K562 (cell line): ENCODE data around the gene ABHD17C. TPM values are rescaled to one million over a fixed set of nuclear protein-coding genes. Genes with fewer than 3 reads are reported as not detected.

Source experiments
- ATAC-seq: fragments of 200-7000 bp; cut with Tn5 transposase; 3 replicates; pipeline ENCODE4 v1.9.1; 2020; ENCODE audit warnings: moderate library complexity
- BruUV-seq: library from RNA; stranded (reverse); fragments of 400-500 nt; replicated peaks from 2 replicates; lab custom pipeline; 2021; lab: Mats Ljungman, UMichigan
- CTCF ChIA-PET: fragments of 300-600 bp; formaldehyde crosslinking; extraction: SDS; loops from one replicate; lab custom pipeline; 2021; ENCODE audit warnings: low intra/inter-chr PET ratio; lab: Yijun Ruan, JAX
- POLR2A ChIA-PET: fragments of 300-600, 350-650 bp; sonication (Branson Sonifier 250); formaldehyde crosslinking; extraction: SDS; loops from one replicate; lab custom pipeline; 2021; ENCODE audit warnings: antibody characterized with exemption, inconsistent platforms; lab: Yijun Ruan, JAX
- DNase-seq, 4 experiments: peaks; one replicate each; pipeline versions ENCODE4 v3.0.0 to v3.0.0-alpha.2; 2011 to 2018; ENCODE audit warnings: low spot score in 3 of 4, mixed read lengths in 3 of 4; ENCODE audit errors: extremely low read depth in 1 of 4
- FAIRE-seq: peaks from 2 replicates; lab custom pipeline; 2011; peaks lifted over from hg19 to GRCh38; lab: Jason Lieb, UNC
- H2AFZ ChIP-seq: 2 replicates; pipeline ENCODE4 v1.6.0; 2011; ENCODE audit warnings: low read depth, low read length, control low read depth, inconsistent platforms
- H3K27ac ChIP-seq: fragments of 200-600 bp; 3 replicates; pipeline ENCODE4 v1.8.0; 2011; ENCODE audit warnings: low read depth, mild to moderate bottlenecking, control low read depth, inconsistent platforms, low read length, moderate library complexity, mixed read lengths; ENCODE audit errors: extremely low read depth
- H3K27me3 ChIP-seq, 2 experiments: fragments of 300-600 bp in 1 of 2; 2 replicates in 1 of 2; 3 replicates in 1 of 2; pipeline versions ENCODE4 v1.6.0 to v1.8.0; 2011; ENCODE audit warnings: inconsistent platforms in 2 of 2, low read length in 2 of 2, mild to moderate bottlenecking in 1 of 2, mixed read lengths in 1 of 2, moderate library complexity in 1 of 2; ENCODE audit not compliant: control insufficient read depth in 2 of 2, insufficient read depth in 2 of 2
- H3K36me3 ChIP-seq: fragments of 300-600 bp; 3 replicates; pipeline ENCODE4 v1.8.0; 2011; ENCODE audit warnings: mild to moderate bottlenecking, low read length, inconsistent platforms; ENCODE audit not compliant: control insufficient read depth, insufficient read depth
- H3K4me1 ChIP-seq, 2 experiments: fragments of 200-600 bp in 1 of 2; replicated peaks in 1 of 2; 2 replicates in 1 of 2; 3 replicates in 1 of 2; pipeline versions ENCODE4 v1.5.1 to v1.8.0; 2011; ENCODE audit warnings: inconsistent platforms in 2 of 2, low read length in 2 of 2, mild to moderate bottlenecking in 1 of 2, mixed read lengths in 1 of 2, moderate library complexity in 1 of 2; ENCODE audit not compliant: control insufficient read depth in 2 of 2, insufficient read depth in 2 of 2
- H3K4me2 ChIP-seq: 2 replicates; pipeline ENCODE4 v1.6.1; 2011; ENCODE audit warnings: low read length, control low read depth, inconsistent platforms, mixed read lengths; ENCODE audit not compliant: insufficient read depth
- H3K4me3 ChIP-seq: fragments of 200-600 bp; sonication (generic), shearing (Covaris generic); 2 replicates; pipeline ENCODE4 v1.5.1; 2016; ENCODE audit warnings: control low read depth, inconsistent platforms
- H3K79me2 ChIP-seq: fragments of 200-600 bp; 3 replicates; pipeline ENCODE4 v1.8.0; 2011; ENCODE audit warnings: low read length, inconsistent platforms; ENCODE audit not compliant: control insufficient read depth, insufficient read depth
- H3K9ac ChIP-seq, 2 experiments: 2 replicates each; pipeline versions ENCODE4 v1.6.0 to v1.6.1; 2011; ENCODE audit warnings: low read depth in 2 of 2, low read length in 2 of 2, control low read depth in 1 of 2, inconsistent platforms in 1 of 2, mild to moderate bottlenecking in 1 of 2, mixed read lengths in 1 of 2; ENCODE audit not compliant: insufficient read depth in 1 of 2
- H3K9me1 ChIP-seq: one replicate; pipeline ENCODE4 v1.6.0; 2011; ENCODE audit warnings: inconsistent platforms, mild to moderate bottlenecking, low read length, moderate library complexity; ENCODE audit not compliant: control insufficient read depth, insufficient read depth
- H3K9me3 ChIP-seq: replicated peaks from 2 replicates; pipeline ENCODE4 v1.5.1; 2011; ENCODE audit warnings: low read depth, low read length, inconsistent platforms; ENCODE audit not compliant: control insufficient read depth, insufficient read depth
- H4K20me1 ChIP-seq: replicated peaks from 2 replicates; pipeline ENCODE4 v1.6.1; 2011; ENCODE audit warnings: low read length, inconsistent platforms, mixed read lengths; ENCODE audit not compliant: control insufficient read depth, insufficient read depth
- AFF4 ChIP-seq: sonication (generic); formaldehyde crosslinking; IDR thresholded peaks from 2 replicates; pipeline ENCODE4 v1.8.0; 2023; ENCODE audit warnings: mild to moderate bottlenecking, missing genetic modification reagents
- ASH1L ChIP-seq: fragments of 450-650 bp; IDR thresholded peaks from 2 replicates; pipeline ENCODE4 v1.6.1; 2018; ENCODE audit warnings: borderline replicate concordance, mild to moderate bottlenecking, low read depth; ENCODE audit not compliant: partially characterized antibody
- NR2F6 ChIP-seq: fragments of 450-650 bp; formaldehyde crosslinking; IDR thresholded peaks from 2 replicates; pipeline ENCODE4 v1.4.0; 2020; ENCODE audit warnings: mild to moderate bottlenecking
- PHF21A ChIP-seq: fragments of 450-650 bp; IDR thresholded peaks from 2 replicates; pipeline ENCODE4 v1.6.1; 2017; ENCODE audit warnings: low read depth, borderline replicate concordance
- REST ChIP-seq, 2 experiments: fragments of 450-650 bp; formaldehyde crosslinking in 1 of 2; IDR thresholded peaks; 2 replicates each; pipeline versions ENCODE4 v1.4.0 to v1.6.1; 2014 to 2020; ENCODE audit warnings: mild to moderate bottlenecking in 2 of 2, borderline replicate concordance in 1 of 2, low read depth in 1 of 2
- ZNF174 ChIP-seq: fragments of 250-450 bp; sonication (Bioruptor Pico); IDR thresholded peaks from 2 replicates; pipeline ENCODE4 v1.4.0; 2020; ENCODE audit warnings: mild to moderate bottlenecking
- WGBS: fragments of 100-300 bp; shearing (Covaris generic); methylation state at CpG from one replicate; pipeline ENCODE4 v1.1.6; 2016; ENCODE audit warnings: low coverage, mixed read lengths; ENCODE audit not compliant: insufficient coverage; ENCODE audit errors: missing lambda C conversion rate; 5-methylcytosine and 5-hydroxymethylcytosine counted together
- in situ Hi-C: fragments of 300-500 bp; cut with MboI; formaldehyde crosslinking; loops from 4 replicates; pipeline ENCODE4 v1.15.0; 2018; ENCODE audit warnings: inconsistent platforms, mixed read lengths
- intact Hi-C: fragments of 100-400 bp; cut with micrococcal nuclease; formaldehyde crosslinking; loops from 2 replicates; pipeline ENCODE4 v1.14.2; 2022
- polyA plus RNA-seq, 8 experiments: library from polyadenylated mRNA; depleted of rRNA in 4 of 8; stranded (reverse) in 5 of 8; unstranded in 3 of 8; fragments of >200 nt; fragmentation: Nextera tagmentation in 2 of 8; fragmentation: Illumina TruSeq in 1 of 8; extraction: Ambion mirVana in 2 of 8; extraction: Trizol in 1 of 8; gene quantifications; 2 replicates each; pipeline versions ENCODE4 v1.2.1 to v1.2.3, GENCODE V29; 2011 to 2014; ENCODE audit warnings: inconsistent platforms in 1 of 8, missing spikeins in 1 of 8
- total RNA-seq, 7 experiments: library from RNA; depleted of rRNA in 6 of 7; stranded (reverse); fragments of >200 nt in 6 of 7; fragmentation: Illumina TruSeq in 2 of 7; extraction: Trizol in 2 of 7; gene quantifications; 2 replicates each; pipeline versions ENCODE4 v1.2.1 to v1.2.3, GENCODE V29; 2011 to 2021; ENCODE audit warnings: low replicate concordance in 1 of 7
- TF ChIP-seq, protein P1 (sequence below): fragments of 250-450 bp; sonication (Bioruptor Pico); IDR thresholded peaks from 2 replicates; pipeline ENCODE4 v1.6.1; 2021; ENCODE audit warnings: mild to moderate bottlenecking

The ABHD17C gene
- total and polyA plus RNA-seq, 9 of the 15 experiments (the other 6 are each of a cell fraction or from before 2014, with no cell fraction given): 0.04 to 0.42 (median 0.19) TPM; not detected in 1

- Histone ChIP-seq H3K9me3 (no peaks in the 10 kb centered on the region), H2AFZ (no peak overlapping the region), H3K9ac (no peak overlapping the region), H3K4me2 (no peak overlapping the region), H3K4me1 (peaks cover 0 to 14% of the 10 kb centered on the region in 2 experiments; a peak in 2 of 5 replicates), H3K9me1 (no peaks in the 10 kb centered on the region), H3K4me3 (no peak overlapping the region), H3K27me3 (peaks cover 15 to 28% of the 10 kb centered on the region in 2 experiments; a peak in 4 of 5 replicates), H3K79me2 (no peaks in the 10 kb centered on the region), H4K20me1 (peaks cover 9% of the 10 kb centered on the region), H3K36me3 (no peaks in the 10 kb centered on the region), H3K27ac (no peak overlapping the region)
- in situ Hi-C loops: loop anchor here (5.0 kb wide), 1 partner anchor 318 kb away; no protein-coding TSS in a partner anchor
- CTCF ChIA-PET: interaction anchor here (1.1 to 2.0 kb wide), 3 partner anchors 208 to 490 kb away, joined by 4 to 11 read pairs (median 5); no protein-coding TSS in a partner anchor
- no TSS peak for BruUV-seq
- POLR2A ChIA-PET: no interaction called here
- intact Hi-C loops: no loop called here
- WGBS: 7% methylated on average over 3 of the region's 3 CpGs
- no peak for ATAC-seq
- DNase-seq: no peak
- FAIRE-seq: no peak
- no peak for TF ChIP-seq AFF4 (CRISPR knock-in tag)
- no peak for TF ChIP-seq PHF21A
- TF ChIP-seq, protein P1, sequence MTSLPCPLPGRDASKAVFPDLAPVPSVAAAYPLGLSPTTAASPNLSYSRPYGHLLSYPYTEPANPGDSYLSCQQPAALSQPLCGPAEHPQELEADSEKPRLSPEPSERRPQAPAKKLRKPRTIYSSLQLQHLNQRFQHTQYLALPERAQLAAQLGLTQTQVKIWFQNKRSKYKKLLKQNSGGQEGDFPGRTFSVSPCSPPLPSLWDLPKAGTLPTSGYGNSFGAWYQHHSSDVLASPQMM: no peak
- no peak for TF ChIP-seq ASH1L
- no peak for TF ChIP-seq NR2F6 (CRISPR knock-in tag)
- TF ChIP-seq ZNF174 (CRISPR knock-in tag): no peak
- no peak for TF ChIP-seq REST (IDR thresholded peaks at IDR 0.05; ENCODE audit: borderline replicate concordance)
- no peak for TF ChIP-seq REST (CRISPR knock-in tag; IDR thresholded peaks at IDR 0.05; ENCODE audit: low read depth)
These were observed 80.2 kb downstream of the ABHD17C start for GRCh38 chr15:80775338-80775737.
